ENCODE measurements around the gene WDR7.

DNA sequence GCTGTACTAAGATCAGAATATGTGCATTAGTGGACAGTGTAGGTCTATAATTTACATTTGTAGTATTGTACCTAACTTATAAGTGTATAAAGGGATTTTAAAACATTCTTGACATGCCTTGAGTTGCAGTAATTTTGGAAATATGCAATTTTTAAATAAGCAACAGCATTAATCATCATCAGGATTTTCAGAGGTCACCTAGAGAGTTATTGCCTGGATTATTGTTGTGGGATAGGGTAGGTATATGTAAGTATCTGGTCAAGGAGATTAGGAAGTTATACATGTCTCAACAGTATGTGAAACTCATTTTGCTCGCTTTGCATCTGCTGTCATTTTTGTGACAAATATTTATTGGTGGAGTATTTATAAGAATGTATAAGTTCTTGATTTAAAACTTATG, 184.2 kb downstream of the WDR7 start:
- TF ChIP-seq CTCF (IDR thresholded peaks at IDR 0.05) (no peak), POLR2A (IDR thresholded peaks at IDR 0.05) (no peak)

Data from testis (tissue), 2 donors.